Activated naive CD8-positive, alpha-beta T cell treated with anti-CD3 and anti-CD28 coated beads for 36 hours (primary cell): ENCODE measurements around the gene CDCA5. TPM values are rescaled to one million over a fixed set of nuclear protein-coding genes. Genes with fewer than 3 reads are reported as not detected.

ENCODE experiments used
- DNase-seq: peaks from one replicate; pipeline ENCODE4 v3.0.0; 2021
- H3K27ac Mint-ChIP-seq: one replicate; pipeline ENCODE4 v1.8.0; 2022; ENCODE audit warnings: mild to moderate bottlenecking, moderate library complexity, mixed read lengths
- H3K27me3 Mint-ChIP-seq: one replicate; pipeline ENCODE4 v1.8.0; 2022; ENCODE audit warnings: mild to moderate bottlenecking, mixed read lengths
- H3K36me3 Mint-ChIP-seq: one replicate; pipeline ENCODE4 v1.8.0; 2021; ENCODE audit warnings: mild to moderate bottlenecking, mixed read lengths
- H3K4me1 Mint-ChIP-seq: one replicate; pipeline ENCODE4 v1.8.0; 2021; ENCODE audit warnings: mixed read lengths
- H3K4me3 Mint-ChIP-seq: one replicate; pipeline ENCODE4 v1.8.0; 2022; ENCODE audit warnings: mild to moderate bottlenecking, moderate library complexity, mixed read lengths
- H3K9me3 Mint-ChIP-seq: one replicate; pipeline ENCODE4 v1.8.0; 2022; ENCODE audit warnings: mixed read lengths
- total RNA-seq, 2 experiments: library from RNA; stranded (reverse); gene quantifications; one replicate each; pipeline ENCODE4 v1.2.3, GENCODE V29; 2021

The CDCA5 gene
- total RNA-seq, 2 experiments from 2014 or later = 130 to 134 TPM

DNA sequence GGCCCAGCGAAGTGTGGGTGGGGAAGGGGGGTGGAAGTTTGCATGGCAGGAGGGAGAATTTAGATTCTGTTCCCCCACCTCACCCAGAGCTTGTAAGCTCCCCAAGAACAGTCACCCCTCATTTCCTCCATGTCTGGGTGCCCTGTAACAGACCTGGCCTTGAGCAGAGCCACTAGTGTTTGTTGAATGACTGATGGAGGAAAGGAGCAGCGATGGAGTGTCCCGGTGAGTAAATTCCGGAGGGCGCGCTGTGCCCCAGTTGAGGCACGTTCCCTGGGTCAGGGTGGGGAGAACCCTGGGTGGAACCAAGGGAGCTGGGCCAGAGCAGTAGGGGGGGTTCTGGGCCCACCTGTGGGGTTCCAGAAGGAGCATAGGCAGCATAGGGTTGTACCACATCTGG, 26.3 kb downstream of the CDCA5 start:
- H3K27ac Mint-ChIP-seq = no peak overlapping the region
- H3K4me1 Mint-ChIP-seq = peaks cover 15% of the 10 kb centered on the region
- no peak for DNase-seq
- peaks cover 5% of the 10 kb centered on the region for H3K27me3 Mint-ChIP-seq
- no peaks in the 10 kb centered on the region for H3K9me3 Mint-ChIP-seq
- no peak overlapping the region for H3K4me3 Mint-ChIP-seq
- H3K36me3 Mint-ChIP-seq = no peaks in the 10 kb centered on the region

GRCh38 chr11:65056999-65057398, 26.8 kb downstream of the CDCA5 start:
- Mint-ChIP-seq H3K9me3 (no peaks in the 10 kb centered on the region), H3K36me3 (no peaks in the 10 kb centered on the region), H3K4me1 (peaks cover 15% of the 10 kb centered on the region), H3K27ac (no peak overlapping the region), H3K27me3 (no peaks in the 10 kb centered on the region), H3K4me3 (no peak overlapping the region)
- DNase-seq = no peak

- H3K4me1 Mint-ChIP-seq = peaks cover 15% of the 10 kb centered on the region
- no peak for DNase-seq
- no peaks in the 10 kb centered on the region for H3K27me3 Mint-ChIP-seq
- no peaks in the 10 kb centered on the region for H3K9me3 Mint-ChIP-seq
- no peak overlapping the region for H3K27ac Mint-ChIP-seq
- no peaks in the 10 kb centered on the region for H3K36me3 Mint-ChIP-seq
- H3K4me3 Mint-ChIP-seq = no peak overlapping the region
Measured at GRCh38 chr11:65055538-65055937, 28.3 kb downstream of the CDCA5 start.

- H3K9me3 Mint-ChIP-seq = no peaks in the 10 kb centered on the region
- no peaks in the 10 kb centered on the region for H3K27me3 Mint-ChIP-seq
- H3K4me3 Mint-ChIP-seq = peak overlapping the region; percentile 42
- no peaks in the 10 kb centered on the region for H3K36me3 Mint-ChIP-seq
- peaks cover 15% of the 10 kb centered on the region for H3K4me1 Mint-ChIP-seq
- H3K27ac Mint-ChIP-seq = peak overlapping the region; percentile 30
- no peak for DNase-seq
Measured at GRCh38 chr11:65053827-65054508, 29.9 kb downstream of the CDCA5 start.

GRCh38 chr11:65051398-65051858, 32.4 kb downstream of the CDCA5 start:
- DNase-seq = no peak
- Mint-ChIP-seq H3K36me3 (no peaks in the 10 kb centered on the region), H3K9me3 (no peaks in the 10 kb centered on the region), H3K4me1 (peaks cover 29% of the 10 kb centered on the region), H3K4me3 (no peak overlapping the region), H3K27ac (no peak overlapping the region), H3K27me3 (no peaks in the 10 kb centered on the region)

DNA sequence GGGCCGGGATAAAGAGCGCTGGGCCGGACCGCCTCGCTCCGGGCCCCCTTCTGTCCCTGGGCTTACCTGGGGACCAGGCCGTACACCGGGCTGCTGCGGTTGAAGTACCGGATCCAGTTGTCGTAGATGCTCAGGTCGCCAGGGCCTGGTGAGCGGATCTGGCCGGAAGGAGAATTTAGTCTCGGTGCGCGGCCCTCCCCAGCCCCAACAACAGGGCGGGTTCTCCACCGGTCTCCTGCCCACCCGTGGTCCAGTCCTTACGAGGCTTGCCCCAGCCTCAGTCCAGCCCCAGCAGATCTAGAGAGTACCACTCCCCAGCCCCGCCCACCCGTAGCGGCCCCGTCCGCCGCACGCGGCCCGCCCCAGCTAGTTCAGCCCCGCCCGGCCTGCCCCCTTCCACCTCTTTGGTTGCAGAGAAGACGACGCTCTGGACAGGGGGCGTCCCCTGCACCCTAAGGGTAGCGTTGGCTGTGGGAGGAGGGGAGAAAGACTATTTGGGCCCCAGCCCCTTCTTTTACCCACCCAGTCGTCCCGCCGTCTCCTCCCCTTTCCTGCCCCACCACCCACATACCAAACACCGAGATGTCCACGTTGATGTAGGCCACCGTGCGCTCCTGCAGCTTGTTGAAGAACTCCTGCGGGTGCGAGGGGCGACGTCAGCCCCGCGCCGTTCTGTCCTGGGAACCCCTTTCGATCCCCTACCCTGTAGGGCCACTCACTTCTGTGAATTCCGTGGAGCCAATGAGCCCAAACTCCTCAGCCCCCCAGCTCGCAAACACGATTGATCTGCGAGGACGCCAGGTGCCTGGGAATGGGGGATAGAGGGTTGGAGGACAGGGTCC, 36.0 kb downstream of the CDCA5 start:
- H3K9me3 Mint-ChIP-seq = no peaks in the 10 kb centered on the region
- H3K4me3 Mint-ChIP-seq = peak overlapping the region; percentile 76
- peaks cover 17% of the 10 kb centered on the region for H3K4me1 Mint-ChIP-seq
- peaks cover 5% of the 10 kb centered on the region for H3K36me3 Mint-ChIP-seq
- peak; percentile 32 for DNase-seq
- H3K27me3 Mint-ChIP-seq = no peaks in the 10 kb centered on the region
- peak overlapping the region; percentile 67 for H3K27ac Mint-ChIP-seq

- Mint-ChIP-seq H3K27ac (no peak overlapping the region), H3K27me3 (no peaks in the 10 kb centered on the region)
- DNase-seq = no peak
Measured at GRCh38 chr11:65045728-65046127, 38.1 kb downstream of the CDCA5 start.

GRCh38 chr11:65045061-65045460, 38.8 kb downstream of the CDCA5 start:
- H3K27ac Mint-ChIP-seq = no peak overlapping the region
- no peak overlapping the region for H3K4me3 Mint-ChIP-seq
- DNase-seq = no peak
- H3K36me3 Mint-ChIP-seq = peaks cover 11% of the 10 kb centered on the region
- H3K9me3 Mint-ChIP-seq = no peaks in the 10 kb centered on the region
- H3K4me1 Mint-ChIP-seq = peaks cover 27% of the 10 kb centered on the region
- H3K27me3 Mint-ChIP-seq = no peaks in the 10 kb centered on the region

More at GRCh38 chr11:65045728-65046127, 38.1 kb downstream of the CDCA5 start:
- Mint-ChIP-seq H3K4me1 (peaks cover 25% of the 10 kb centered on the region), H3K36me3 (peaks cover 11% of the 10 kb centered on the region), H3K9me3 (no peaks in the 10 kb centered on the region), H3K4me3 (no peak overlapping the region)

GRCh38 chr11:65043881-65044501, 39.8 kb downstream of the CDCA5 start:
- no peak overlapping the region for H3K4me3 Mint-ChIP-seq
- no peak for DNase-seq
- no peak overlapping the region for H3K27ac Mint-ChIP-seq
- H3K27me3 Mint-ChIP-seq = no peaks in the 10 kb centered on the region
- H3K4me1 Mint-ChIP-seq = peaks cover 27% of the 10 kb centered on the region
- H3K9me3 Mint-ChIP-seq = no peaks in the 10 kb centered on the region
- peaks cover 11% of the 10 kb centered on the region for H3K36me3 Mint-ChIP-seq

DNA sequence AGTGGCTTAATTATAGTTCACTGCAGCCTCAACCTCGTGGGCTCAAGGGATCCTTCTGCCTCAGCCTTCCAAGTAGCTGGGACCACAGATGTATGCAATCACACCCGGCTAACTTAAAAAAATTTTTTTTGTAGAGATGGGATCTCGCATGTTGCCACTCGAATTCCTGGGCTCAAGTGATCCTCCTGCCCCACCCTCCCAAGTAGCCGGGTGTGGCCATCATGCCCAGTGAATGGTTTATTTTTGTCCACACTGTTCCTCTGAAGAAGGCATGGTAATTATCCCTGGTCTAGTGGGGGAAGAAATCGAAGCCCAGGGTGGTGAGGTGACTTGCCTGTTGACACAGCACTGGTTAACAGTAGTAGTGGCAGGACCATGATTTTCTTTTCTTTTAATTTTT, 40.9 kb downstream of the CDCA5 start:
- H3K36me3 Mint-ChIP-seq = peaks cover 11% of the 10 kb centered on the region
- H3K27ac Mint-ChIP-seq = no peak overlapping the region
- peaks cover 24% of the 10 kb centered on the region for H3K4me1 Mint-ChIP-seq
- H3K27me3 Mint-ChIP-seq = no peaks in the 10 kb centered on the region
- no peak for DNase-seq
- peak overlapping the region; percentile 88 for H3K4me3 Mint-ChIP-seq
- H3K9me3 Mint-ChIP-seq = no peaks in the 10 kb centered on the region

DNA sequence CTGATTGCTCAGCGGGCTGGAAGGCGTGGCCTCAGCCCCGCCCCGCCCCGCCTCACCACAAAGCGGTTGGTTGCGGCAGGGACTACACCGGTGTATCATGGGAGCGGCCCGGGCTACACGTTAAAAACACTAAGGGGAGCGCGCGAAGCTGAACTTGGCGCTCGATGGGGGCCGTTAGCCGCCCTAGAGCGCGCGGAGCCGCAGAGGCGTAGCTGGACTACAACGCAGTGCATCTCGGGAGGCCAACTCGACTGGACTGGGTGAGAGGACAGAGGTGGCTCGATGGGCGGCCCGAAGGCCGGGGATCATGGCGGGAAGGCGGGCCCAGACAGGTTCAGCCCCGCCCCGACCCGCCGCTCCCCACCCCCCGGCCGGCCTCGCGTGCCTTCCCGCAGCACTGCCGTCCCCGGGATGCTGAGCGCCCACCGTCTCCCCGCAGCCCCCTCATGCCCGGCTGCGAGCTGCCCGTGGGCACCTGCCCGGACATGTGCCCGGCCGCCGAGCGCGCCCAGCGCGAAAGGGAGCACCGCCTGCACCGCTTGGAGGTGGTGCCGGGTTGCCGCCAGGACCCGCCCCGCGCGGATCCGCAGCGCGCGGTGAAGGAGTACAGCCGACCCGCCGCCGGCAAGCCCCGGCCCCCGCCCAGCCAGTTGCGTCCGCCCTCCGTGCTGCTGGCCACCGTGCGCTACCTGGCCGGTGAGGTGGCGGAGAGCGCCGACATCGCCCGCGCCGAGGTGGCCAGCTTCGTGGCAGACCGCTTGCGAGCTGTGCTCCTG, 42.8 kb downstream of the CDCA5 start, which contains the start of gene SAC3D1:
Gene SAC3D1 (plus strand): TSS at position 364 of the 776 bp plus-strand sequence. CDS start 83 bp downstream, at position 447.
- Mint-ChIP-seq H3K27ac (peak within 1 kb of the TSS; percentile 93), H3K4me3 (peak within 1 kb of the TSS; percentile 88), H3K9me3 (no peaks in the 10 kb centered on the region), H3K36me3 (peaks cover 11% of the 10 kb centered on the region), H3K27me3 (no peaks in the 10 kb centered on the region), H3K4me1 (peaks cover 11% of the 10 kb centered on the region)
- DNase-seq = peak; percentile 93

- no peak for DNase-seq
- H3K4me3 Mint-ChIP-seq = peak overlapping the region; percentile 83
- H3K27me3 Mint-ChIP-seq = no peaks in the 10 kb centered on the region
- H3K27ac Mint-ChIP-seq = peak overlapping the region; percentile 93
- peaks cover 11% of the 10 kb centered on the region for H3K4me1 Mint-ChIP-seq
- H3K36me3 Mint-ChIP-seq = peaks cover 11% of the 10 kb centered on the region
- no peaks in the 10 kb centered on the region for H3K9me3 Mint-ChIP-seq
Measured at GRCh38 chr11:65040520-65040846, 43.4 kb downstream of the CDCA5 start.

DNA sequence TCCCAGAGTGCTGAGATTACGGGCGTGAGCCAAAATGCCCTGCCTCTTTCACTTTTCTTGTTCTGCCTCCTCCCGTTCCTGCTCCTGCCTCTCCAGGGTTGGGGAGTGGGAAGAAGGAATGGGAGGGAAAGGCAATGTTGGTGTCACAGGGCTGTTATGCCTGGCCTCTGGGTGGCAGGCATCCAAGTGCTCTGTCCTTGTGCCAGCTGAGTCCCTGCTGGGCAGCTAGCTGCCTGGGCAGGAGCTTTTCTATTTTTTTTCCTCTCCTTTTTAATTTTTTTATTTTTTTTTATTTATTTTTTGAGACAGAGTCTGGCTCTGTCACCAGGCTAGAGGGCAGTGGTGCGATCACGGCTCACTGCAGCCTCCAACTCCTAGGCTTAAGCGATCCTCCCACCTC, 46.9 kb downstream of the CDCA5 start:
- no peaks in the 10 kb centered on the region for H3K36me3 Mint-ChIP-seq
- H3K27ac Mint-ChIP-seq = no peak overlapping the region
- no peak for DNase-seq
- H3K27me3 Mint-ChIP-seq = no peaks in the 10 kb centered on the region
- H3K4me1 Mint-ChIP-seq = peaks cover 5% of the 10 kb centered on the region
- H3K4me3 Mint-ChIP-seq = no peak overlapping the region
- no peaks in the 10 kb centered on the region for H3K9me3 Mint-ChIP-seq

DNA sequence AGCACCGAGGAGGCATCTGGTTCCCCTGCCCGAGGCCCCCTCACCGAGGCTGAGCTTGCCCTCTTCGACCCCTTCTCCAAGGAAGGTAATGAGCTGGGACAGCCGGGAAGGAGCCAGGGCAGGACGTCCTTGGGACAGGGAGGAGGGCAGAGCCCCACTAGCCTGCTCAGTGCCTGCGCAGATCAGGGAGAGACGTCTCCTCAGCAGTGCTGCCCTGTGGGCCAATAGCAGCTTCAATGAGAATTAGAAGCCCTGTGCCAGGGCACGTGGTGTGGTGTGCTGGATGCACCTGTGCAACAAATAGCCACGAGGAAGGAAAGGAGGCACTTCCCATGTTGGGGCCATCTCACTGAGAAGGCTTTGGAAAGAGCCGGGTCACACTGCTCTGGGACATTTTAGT, 48.3 kb downstream of the CDCA5 start:
- peaks cover 2% of the 10 kb centered on the region for H3K4me1 Mint-ChIP-seq
- H3K27me3 Mint-ChIP-seq = no peaks in the 10 kb centered on the region
- DNase-seq = no peak
- H3K27ac Mint-ChIP-seq = no peak overlapping the region
- H3K9me3 Mint-ChIP-seq = no peaks in the 10 kb centered on the region
- no peak overlapping the region for H3K4me3 Mint-ChIP-seq
- H3K36me3 Mint-ChIP-seq = peaks cover 1% of the 10 kb centered on the region

DNA sequence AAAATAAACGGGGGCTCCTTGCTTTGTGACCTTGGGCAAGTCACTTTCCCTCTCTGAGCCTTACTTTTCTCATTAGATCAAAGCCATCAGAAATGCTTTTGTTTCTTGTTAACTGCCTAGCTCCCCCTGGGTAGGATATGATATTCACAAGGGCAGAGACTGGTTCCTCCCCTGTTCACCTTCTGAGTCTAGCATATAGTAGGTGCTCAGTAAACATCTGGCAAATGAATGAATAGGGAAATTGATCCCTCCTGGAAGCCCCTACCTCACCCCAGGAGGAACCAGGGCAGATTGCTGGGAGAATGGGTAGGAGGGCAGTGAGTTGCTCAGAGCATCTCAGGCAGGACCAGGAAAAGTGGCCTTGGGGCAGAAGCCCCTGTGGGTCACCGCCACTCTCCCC, 49.4 kb downstream of the CDCA5 start:
- peaks cover 1% of the 10 kb centered on the region for H3K36me3 Mint-ChIP-seq
- H3K27me3 Mint-ChIP-seq = no peaks in the 10 kb centered on the region
- no peaks in the 10 kb centered on the region for H3K4me1 Mint-ChIP-seq
- H3K9me3 Mint-ChIP-seq = no peaks in the 10 kb centered on the region
- no peak overlapping the region for H3K27ac Mint-ChIP-seq
- H3K4me3 Mint-ChIP-seq = no peak overlapping the region
- no peak for DNase-seq
